ENCODE results near the gene ZNF407.

Gene ZNF407

GRCh38 chr18:75063615-75064512, 466.2 kb downstream of the ZNF407 start:
- H3K27me3 ChIP-seq = no peaks in the 10 kb centered on the region
- H3K9me3 ChIP-seq = no peaks in the 10 kb centered on the region
- H3K4me3 ChIP-seq (ENCODE audit: low read depth, low read length) = no peak overlapping the region
- TF ChIP-seq CTCF (IDR thresholded peaks at IDR 0.05; ENCODE audit: low read depth, low read length) = no peak
- no peaks in the 10 kb centered on the region for H3K4me1 ChIP-seq
- no peak for DNase-seq
- no peaks in the 10 kb centered on the region for H3K36me3 ChIP-seq

GRCh38 chr18:75064513-75064905, 466.8 kb downstream of the ZNF407 start:
- no peak for TF ChIP-seq CTCF (IDR thresholded peaks at IDR 0.05; ENCODE audit: low read depth, low read length)
- DNase-seq = no peak
- Histone ChIP-seq H3K27me3 (no peaks in the 10 kb centered on the region), H3K36me3 (no peaks in the 10 kb centered on the region), H3K4me1 (no peaks in the 10 kb centered on the region), H3K4me3 (ENCODE audit: low read depth, low read length) (no peak overlapping the region), H3K9me3 (no peaks in the 10 kb centered on the region)

GRCh38 chr18:75065251-75066000, 467.8 kb downstream of the ZNF407 start:
- H3K27me3 ChIP-seq = no peaks in the 10 kb centered on the region
- H3K9me3 ChIP-seq = no peaks in the 10 kb centered on the region
- H3K4me3 ChIP-seq (ENCODE audit: low read depth, low read length) = no peak overlapping the region
- no peak for DNase-seq
- no peaks in the 10 kb centered on the region for H3K36me3 ChIP-seq
- no peak for TF ChIP-seq CTCF (IDR thresholded peaks at IDR 0.05; ENCODE audit: low read depth, low read length)
- no peaks in the 10 kb centered on the region for H3K4me1 ChIP-seq

GRCh38 chr18:75066021-75066880, 468.6 kb downstream of the ZNF407 start:
- no peaks in the 10 kb centered on the region for H3K27me3 ChIP-seq
- no peaks in the 10 kb centered on the region for H3K4me1 ChIP-seq
- no peak for DNase-seq
- no peak for TF ChIP-seq CTCF (IDR thresholded peaks at IDR 0.05; ENCODE audit: low read depth, low read length)
- no peaks in the 10 kb centered on the region for H3K9me3 ChIP-seq
- H3K4me3 ChIP-seq (ENCODE audit: low read depth, low read length) = no peak overlapping the region
- H3K36me3 ChIP-seq = no peaks in the 10 kb centered on the region

- no peak for DNase-seq
- TF ChIP-seq CTCF (IDR thresholded peaks at IDR 0.05; ENCODE audit: low read depth, low read length) = no peak
- no peaks in the 10 kb centered on the region for H3K4me1 ChIP-seq
These were observed 469.3 kb downstream of the ZNF407 start for GRCh38 chr18:75066936-75067335.

More at GRCh38 chr18:75066936-75067335, 469.3 kb downstream of the ZNF407 start:
- H3K4me3 ChIP-seq (ENCODE audit: low read depth, low read length) = no peak overlapping the region
- no peaks in the 10 kb centered on the region for H3K9me3 ChIP-seq
- no peaks in the 10 kb centered on the region for H3K27me3 ChIP-seq
- H3K36me3 ChIP-seq = no peaks in the 10 kb centered on the region

All from BE2C (cell line).